ENCODE data around the gene NFATC2. TPM values are rescaled to one million over a fixed set of nuclear protein-coding genes. Genes with fewer than 3 reads are reported as not detected.

Gene NFATC2
- total RNA-seq, 1 donor from 2014 or later, result 3.9 TPM

DNA sequence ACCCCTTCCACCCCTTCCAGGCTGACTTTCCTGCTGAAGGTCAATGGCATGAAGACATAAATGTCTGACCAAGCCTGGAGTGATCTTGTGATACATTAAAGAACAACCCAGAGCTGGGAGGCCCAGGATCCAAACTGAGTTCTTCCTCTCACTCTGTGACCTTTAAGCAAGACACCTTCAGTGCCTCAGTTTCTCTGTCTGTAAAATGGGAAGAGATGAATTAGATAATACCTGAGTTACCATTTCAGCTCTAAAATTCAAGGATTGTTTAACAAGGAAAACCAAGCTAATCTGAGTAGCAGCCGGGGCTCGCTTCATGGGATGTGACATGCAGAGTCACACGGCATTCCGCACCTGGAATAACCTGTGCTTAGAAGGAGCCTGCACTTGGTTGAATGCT lies 7.0 kb upstream of the NFATC2 start:
- Histone ChIP-seq H3K27me3 (ENCODE audit: insufficient read depth, low read length) (no peaks in the 10 kb centered on the region), H3K79me2 (ENCODE audit: insufficient read depth, low read length) (no peaks in the 10 kb centered on the region), H3K4me1 (ENCODE audit: insufficient read depth, low read length) (peaks cover 8% of the 10 kb centered on the region), H3K27ac (ENCODE audit: low read depth, low read length) (no peak overlapping the region), H3K4me2 (ENCODE audit: low read length) (no peak overlapping the region), H2AFZ (ENCODE audit: low read depth, low read length) (no peak overlapping the region), H3K9ac (ENCODE audit: low read length) (no peak overlapping the region), H4K20me1 (ENCODE audit: insufficient read depth, low read length) (peaks cover 34% of the 10 kb centered on the region), H3K36me3 (ENCODE audit: insufficient read depth, low read length) (no peaks in the 10 kb centered on the region), H3K4me3 (ENCODE audit: insufficient read depth, low read depth, low read length) (no peak overlapping the region), H3K9me3 (ENCODE audit: insufficient read depth, low read depth, low read length) (no peaks in the 10 kb centered on the region)
- DNase-seq (ENCODE audit: low read depth) (no peak), FAIRE-seq (no peak)
- Mint-ChIP-seq H3K36me3 (ENCODE audit: low read depth, unreplicated experiment) (peaks cover 12% of the 10 kb centered on the region), H3K27me3 (ENCODE audit: low read depth, unreplicated experiment) (peaks cover 18% of the 10 kb centered on the region), H3K9me3 (ENCODE audit: unreplicated experiment) (peaks cover 5% of the 10 kb centered on the region), H3K4me1 (ENCODE audit: low read depth, unreplicated experiment) (no peaks in the 10 kb centered on the region), H3K4me3 (ENCODE audit: unreplicated experiment) (no peak overlapping the region), H3K27ac (ENCODE audit: unreplicated experiment) (no peak overlapping the region)
- TF ChIP-seq EZH2 (IDR thresholded peaks at IDR 0.05; ENCODE audit: insufficient read depth, low read length), result no peak
- no peak for TF ChIP-seq CTCF (IDR thresholded peaks at IDR 0.05; ENCODE audit: insufficient read depth, low read depth, low read length)

GRCh38 chr20:51547951-51548350 lies 5.4 kb upstream of the NFATC2 start:
- no peaks in the 10 kb centered on the region for H3K27me3 ChIP-seq (ENCODE audit: insufficient read depth, low read length)
- no peak overlapping the region for H2AFZ ChIP-seq (ENCODE audit: low read depth, low read length)
- H3K4me3 ChIP-seq (ENCODE audit: insufficient read depth, low read depth, low read length), result no peak overlapping the region
- no peaks in the 10 kb centered on the region for H3K79me2 ChIP-seq (ENCODE audit: insufficient read depth, low read length)
- H3K36me3 ChIP-seq (ENCODE audit: insufficient read depth, low read length), result no peaks in the 10 kb centered on the region
- Mint-ChIP-seq H3K9me3 (ENCODE audit: unreplicated experiment) (peaks cover 5% of the 10 kb centered on the region), H3K4me1 (ENCODE audit: low read depth, unreplicated experiment) (no peaks in the 10 kb centered on the region), H3K36me3 (ENCODE audit: low read depth, unreplicated experiment) (peaks cover 10% of the 10 kb centered on the region), H3K27me3 (ENCODE audit: low read depth, unreplicated experiment) (peaks cover 25% of the 10 kb centered on the region), H3K4me3 (ENCODE audit: unreplicated experiment) (no peak overlapping the region), H3K27ac (ENCODE audit: unreplicated experiment) (no peak overlapping the region)
- DNase-seq (ENCODE audit: low read depth) (no peak), FAIRE-seq (no peak)
- H3K9me3 ChIP-seq (ENCODE audit: insufficient read depth, low read depth, low read length), result no peaks in the 10 kb centered on the region
- no peak overlapping the region for H3K9ac ChIP-seq (ENCODE audit: low read length)
- H3K4me2 ChIP-seq (ENCODE audit: low read length), result no peak overlapping the region
- peaks cover 41% of the 10 kb centered on the region for H4K20me1 ChIP-seq (ENCODE audit: insufficient read depth, low read length)
- peaks cover 3% of the 10 kb centered on the region for H3K4me1 ChIP-seq (ENCODE audit: insufficient read depth, low read length)
- TF ChIP-seq EZH2 (IDR thresholded peaks at IDR 0.05; ENCODE audit: insufficient read depth, low read length) (no peak), CTCF (IDR thresholded peaks at IDR 0.05; ENCODE audit: insufficient read depth, low read depth, low read length) (no peak)
- H3K27ac ChIP-seq (ENCODE audit: low read depth, low read length), result no peak overlapping the region

GRCh38 chr20:51545515-51545914 lies 3.0 kb upstream of the NFATC2 start:
- peaks cover 25% of the 10 kb centered on the region for H3K27me3 Mint-ChIP-seq (ENCODE audit: low read depth, unreplicated experiment)
- no peak overlapping the region for H3K4me2 ChIP-seq (ENCODE audit: low read length)
- H3K9me3 Mint-ChIP-seq (ENCODE audit: unreplicated experiment), result peaks cover 5% of the 10 kb centered on the region
- no peak overlapping the region for H3K4me3 Mint-ChIP-seq (ENCODE audit: unreplicated experiment)
- H4K20me1 ChIP-seq (ENCODE audit: insufficient read depth, low read length), result peaks cover 55% of the 10 kb centered on the region
- H3K36me3 ChIP-seq (ENCODE audit: insufficient read depth, low read length), result no peaks in the 10 kb centered on the region
- H3K27ac Mint-ChIP-seq (ENCODE audit: unreplicated experiment), result no peak overlapping the region
- H3K36me3 Mint-ChIP-seq (ENCODE audit: low read depth, unreplicated experiment), result peaks cover 10% of the 10 kb centered on the region
- no peaks in the 10 kb centered on the region for H3K9me3 ChIP-seq (ENCODE audit: insufficient read depth, low read depth, low read length)
- no peak for FAIRE-seq
- no peaks in the 10 kb centered on the region for H3K27me3 ChIP-seq (ENCODE audit: insufficient read depth, low read length)
- H3K4me3 ChIP-seq (ENCODE audit: insufficient read depth, low read depth, low read length), result no peak overlapping the region
- no peaks in the 10 kb centered on the region for H3K79me2 ChIP-seq (ENCODE audit: insufficient read depth, low read length)
- peaks cover 12% of the 10 kb centered on the region for H3K4me1 ChIP-seq (ENCODE audit: insufficient read depth, low read length)
- TF ChIP-seq EZH2 (IDR thresholded peaks at IDR 0.05; ENCODE audit: insufficient read depth, low read length), result no peak
- TF ChIP-seq CTCF (IDR thresholded peaks at IDR 0.05; ENCODE audit: insufficient read depth, low read depth, low read length), result no peak
- DNase-seq (ENCODE audit: low read depth), result no peak
- H3K4me1 Mint-ChIP-seq (ENCODE audit: low read depth, unreplicated experiment), result peaks cover 8% of the 10 kb centered on the region
- H2AFZ ChIP-seq (ENCODE audit: low read depth, low read length), result no peak overlapping the region
- H3K27ac ChIP-seq (ENCODE audit: low read depth, low read length), result no peak overlapping the region
- H3K9ac ChIP-seq (ENCODE audit: low read length), result no peak overlapping the region

All from astrocyte (in vitro differentiated cells and primary cell).